Kidney (tissue), 14 donors: ENCODE measurements around the gene NOL4L. TPM values are rescaled to one million over a fixed set of nuclear protein-coding genes. Genes with fewer than 3 reads are reported as not detected.

Source experiments
- DNase-seq, 5 donors: peaks; one replicate each; pipeline ENCODE4 v3.0.0-alpha.2; 2013 to 2020
- FAIRE-seq: peaks from 2 replicates; lab custom pipeline; 2012; peaks lifted over from hg19 to GRCh38; lab: Jason Lieb, UNC
- H3K27ac ChIP-seq, 2 donors: one replicate each; pipeline ENCODE4 v1.7.0; 2013; ENCODE audit warnings: low read depth in 2 of 2, low read length in 2 of 2, inconsistent platforms in 1 of 2
- H3K27me3 ChIP-seq: one replicate; pipeline ENCODE4 v1.7.1; 2013; ENCODE audit warnings: low read length, inconsistent platforms; ENCODE audit not compliant: control insufficient read depth, insufficient read depth
- H3K36me3 ChIP-seq, 3 donors: one replicate each; pipeline versions ENCODE4 v1.7.0 to v1.7.1; 2013; ENCODE audit warnings: low read length in 3 of 3, control low read depth in 1 of 3, inconsistent platforms in 1 of 3; ENCODE audit not compliant: insufficient read depth in 3 of 3, control insufficient read depth in 2 of 3
- H3K4me1 ChIP-seq, 3 donors: one replicate each; pipeline versions ENCODE4 v1.7.0 to v1.7.1; 2013; ENCODE audit warnings: low read length in 3 of 3, inconsistent platforms in 1 of 3, low read depth in 1 of 3; ENCODE audit not compliant: control insufficient read depth in 2 of 3, insufficient read depth in 2 of 3
- H3K4me3 ChIP-seq, 3 donors: one replicate each; pipeline versions ENCODE4 v1.7.0 to v1.8.1; 2013; ENCODE audit warnings: low read length in 3 of 3, control low read depth in 1 of 3, inconsistent platforms in 1 of 3
- H3K9ac ChIP-seq, 3 donors: one replicate each; pipeline versions ENCODE4 v1.7.0 to v1.7.1; 2013; ENCODE audit warnings: low read length in 3 of 3, control low read depth in 1 of 3, inconsistent platforms in 1 of 3
- H3K9me3 ChIP-seq, 3 donors: one replicate each; pipeline versions ENCODE4 v1.7.0 to v1.7.1; 2013; ENCODE audit warnings: low read length in 3 of 3, control low read depth in 1 of 3, inconsistent platforms in 1 of 3; ENCODE audit not compliant: control insufficient read depth in 2 of 3, insufficient read depth in 1 of 3
- CTCF ChIP-seq: IDR thresholded peaks from 3 replicates; pipeline ENCODE4 v1.5.1; 2012; ENCODE audit warnings: mild to moderate bottlenecking, moderate library complexity, borderline replicate concordance; ENCODE audit not compliant: insufficient read depth; ENCODE audit errors: extremely low read depth
- intact Hi-C: fragments of 100-400 bp; cut with DNase I; formaldehyde crosslinking; loops from one replicate; pipeline ENCODE4 v1.11.1; 2022
- polyA plus RNA-seq: library from polyadenylated mRNA; stranded (reverse); fragments of 350-450 nt; fragmentation: Illumina TruSeq; extraction: RNeasy Lipid Tissue Mini Kit (QIAGEN cat#74804); gene quantifications from one replicate; pipeline ENCODE4 v1.2.3, GENCODE V29; 2014; ENCODE audit warnings: low read depth, low replicate concordance; ENCODE audit not compliant: insufficient read depth
- total RNA-seq: library from RNA; stranded (reverse); fragmentation: NEBNext Ultra II Directional; extraction: Animal tissue kit (Norgen Biotek cat#: 25700); gene quantifications from one replicate; pipeline ENCODE4 v1.2.1, GENCODE V29; 2021
- donor health status: control.
- donor health status: control.
- donor health status: control.
- donor health status: control.
- donor health status: control.
- donor health status: DM: yes; HTN: yes; CAD: no.
- donor health status: Normal renal cell carcinoma (clear cell type).

Gene NOL4L
- total and polyA plus RNA-seq, 2 donors from 2014 or later, result 14.1 to 19.4 TPM

DNA sequence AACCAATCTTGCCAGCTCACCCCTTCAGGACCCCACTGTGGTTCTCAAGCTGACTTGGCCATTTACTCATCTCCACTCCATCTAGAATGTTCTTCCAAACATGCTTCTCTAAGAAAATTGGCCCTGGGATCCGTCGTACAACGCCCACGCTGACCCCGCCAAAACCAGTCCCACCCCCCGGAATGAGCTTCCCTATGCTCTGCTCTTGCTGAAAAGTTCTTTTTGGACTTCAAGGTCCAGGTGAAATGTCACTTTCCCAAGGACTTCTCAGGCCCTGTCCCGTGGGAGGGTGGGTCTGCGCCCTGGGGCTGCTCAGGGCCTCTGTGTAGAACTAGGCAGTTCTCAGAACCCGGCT, 9.9 kb downstream of the NOL4L start:
- H3K36me3 ChIP-seq, result no peaks in the 10 kb centered on the region
- H3K27ac ChIP-seq, result no peak overlapping the region
- no peak for FAIRE-seq
- no peaks in the 10 kb centered on the region for H3K4me1 ChIP-seq
- DNase-seq, result no peak
- H3K27me3 ChIP-seq, result no peaks in the 10 kb centered on the region
- no peak overlapping the region for H3K4me3 ChIP-seq
- intact Hi-C loops, result no loop called here
- TF ChIP-seq CTCF, result no peak
- H3K9me3 ChIP-seq, result no peaks in the 10 kb centered on the region
- H3K9ac ChIP-seq, result no peak overlapping the region

DNA sequence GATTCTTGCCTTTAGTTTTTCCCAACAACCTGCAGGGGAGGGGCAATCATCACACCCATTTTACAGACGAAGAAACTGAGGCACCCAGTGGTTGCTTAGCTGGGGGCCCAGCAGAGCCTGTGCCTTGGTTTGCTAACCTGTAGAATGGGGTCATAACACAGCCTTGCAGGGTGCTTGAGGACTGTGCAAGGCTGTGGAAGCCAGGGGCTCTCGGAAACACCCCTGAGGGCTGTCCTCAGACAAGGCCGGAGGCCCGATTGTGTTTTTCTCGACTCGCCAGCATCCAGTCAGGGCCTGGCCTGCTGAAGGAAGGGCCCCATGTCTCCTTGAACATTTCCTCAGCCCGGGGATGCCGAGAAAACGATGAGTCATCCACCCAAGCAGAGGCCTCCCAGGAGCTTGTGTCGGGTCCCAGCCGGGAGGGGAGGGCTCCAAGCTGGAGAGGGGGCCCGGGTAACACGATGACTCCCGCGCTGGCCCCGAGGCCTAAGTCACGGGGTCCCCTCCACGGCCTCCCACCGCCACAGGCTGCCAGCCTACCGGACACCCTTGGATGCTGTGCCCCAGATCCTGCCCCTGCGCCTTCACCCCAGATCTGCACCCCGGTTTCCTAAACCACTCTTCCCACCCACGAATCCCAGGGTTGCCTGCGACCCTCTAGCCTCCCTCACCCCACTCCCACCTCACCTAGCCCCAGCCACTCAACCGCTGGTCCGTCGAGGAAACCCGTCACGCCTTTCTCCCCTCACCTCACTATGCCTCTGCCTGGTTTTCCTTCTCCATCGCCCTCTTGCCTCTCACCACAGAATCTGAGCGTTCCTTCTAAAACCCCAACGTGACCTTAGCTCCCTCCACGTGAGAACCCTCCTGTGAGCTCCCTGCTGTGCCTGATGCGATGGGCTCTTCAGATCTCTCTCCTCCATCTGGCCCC, 10.6 kb downstream of the NOL4L start:
- Histone ChIP-seq H3K9me3 (no peaks in the 10 kb centered on the region), H3K4me1 (no peaks in the 10 kb centered on the region), H3K9ac (no peak overlapping the region), H3K36me3 (no peaks in the 10 kb centered on the region), H3K4me3 (no peak overlapping the region), H3K27me3 (no peaks in the 10 kb centered on the region), H3K27ac (no peak overlapping the region)
- intact Hi-C loops, result no loop called here
- no peak for TF ChIP-seq CTCF
- FAIRE-seq (no peak), DNase-seq (peak in 2 of 5 donors; percentile 52 to 69)

DNA sequence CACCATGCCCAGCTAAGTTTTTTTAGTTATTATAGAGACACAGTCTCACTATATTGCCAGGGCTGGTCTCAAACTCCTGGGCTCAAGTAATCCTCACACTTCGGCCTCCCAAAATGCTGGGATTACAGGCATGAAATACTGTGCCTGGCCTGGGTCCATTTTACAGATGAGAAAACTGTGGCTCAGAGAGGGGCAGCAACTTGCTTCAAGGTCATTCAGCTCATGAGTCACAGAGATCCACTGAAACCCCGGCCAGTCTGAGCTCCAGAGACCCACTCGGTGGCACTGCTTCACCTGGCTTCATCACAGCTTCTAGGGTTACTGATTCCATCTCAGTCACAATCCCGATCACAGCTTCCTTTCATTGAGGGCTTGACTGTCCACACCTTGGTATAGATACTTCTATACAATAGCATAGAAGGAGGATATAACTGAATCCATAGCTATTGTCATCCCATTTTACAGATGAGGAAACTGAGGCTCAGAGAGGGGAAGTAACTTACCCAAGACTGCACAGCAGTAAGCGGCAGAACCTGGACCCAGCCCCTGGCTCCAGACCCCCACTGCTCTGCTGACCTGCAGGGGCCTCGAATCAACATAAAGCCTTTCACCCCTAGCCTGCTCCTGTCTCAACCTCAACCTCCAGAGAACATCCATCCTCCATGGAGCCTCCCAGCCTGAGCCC, 11.8 kb downstream of the NOL4L start:
- TF ChIP-seq CTCF, result no peak
- Histone ChIP-seq H3K4me3 (no peak overlapping the region), H3K4me1 (no peaks in the 10 kb centered on the region), H3K27ac (no peak overlapping the region), H3K27me3 (no peaks in the 10 kb centered on the region), H3K9me3 (no peaks in the 10 kb centered on the region), H3K36me3 (no peaks in the 10 kb centered on the region), H3K9ac (no peak overlapping the region)
- FAIRE-seq, result no peak
- DNase-seq, result no peak
- intact Hi-C loops, result no loop called here
